Suprapubic skin (tissue), 4 donors: ENCODE measurements around the gene FRY. TPM values are rescaled to one million over a fixed set of nuclear protein-coding genes. Genes with fewer than 3 reads are reported as not detected.

Source experiments
- DNase-seq, 2 donors: peaks; one replicate each; pipeline ENCODE4 v3.0.0-alpha.2; 2019; ENCODE audit warnings: low spot score in 2 of 2
- H3K27ac ChIP-seq: fragments of 200-600 bp; sonication (generic); one replicate; pipeline ENCODE4 v1.5.1; 2019
- H3K27me3 ChIP-seq: fragments of 200-600 bp; sonication (generic); one replicate; pipeline ENCODE4 v1.5.1; 2019
- H3K36me3 ChIP-seq: fragments of 200-600 bp; sonication (generic); one replicate; pipeline ENCODE4 v1.5.1; 2019
- H3K4me1 ChIP-seq: fragments of 200-600 bp; sonication (generic); one replicate; pipeline ENCODE4 v1.5.1; 2019
- H3K4me3 ChIP-seq: fragments of 200-600 bp; sonication (generic); one replicate; pipeline ENCODE4 v1.5.1; 2019; ENCODE audit warnings: mild to moderate bottlenecking
- H3K9me3 ChIP-seq: fragments of 200-600 bp; sonication (generic); one replicate; pipeline ENCODE4 v1.5.1; 2019
- EP300 ChIP-seq: sonication (generic); formaldehyde crosslinking; IDR thresholded peaks from one replicate; pipeline ENCODE4 v1.6.1; 2017; ENCODE audit warnings: antibody characterized with exemption
- POLR2A ChIP-seq, 2 donors: fragments of 450-650 bp; IDR thresholded peaks; one replicate each; pipeline ENCODE4 v1.6.1; 2017; ENCODE audit warnings: antibody characterized with exemption in 2 of 2, mild to moderate bottlenecking in 2 of 2, moderate library complexity in 2 of 2
- POLR2AphosphoS5 ChIP-seq, 3 donors: sonication (generic); formaldehyde crosslinking; IDR thresholded peaks; one replicate each; pipeline ENCODE4 v1.6.1; 2017; ENCODE audit warnings: antibody characterized with exemption in 3 of 3
- WGBS: methylation state at CpG from one replicate; pipeline ENCODE4 v1.1.5; 2018; 5-methylcytosine and 5-hydroxymethylcytosine counted together
- total RNA-seq, 4 donors: library from RNA; depleted of rRNA; stranded (reverse); fragments of >200 nt; gene quantifications; one replicate each; pipeline ENCODE4 v1.1.0, GENCODE V29; 2016
- TF ChIP-seq, protein P1 (sequence below), 2 donors: fragments of 200-600 bp in 1 of 2; fragments of 450-650 bp in 1 of 2; sonication (generic) in 1 of 2; IDR thresholded peaks; one replicate each; pipeline ENCODE4 v1.5.1; 2016 to 2019; ENCODE audit warnings: antibody characterized with exemption in 2 of 2, mild to moderate bottlenecking in 1 of 2, moderate library complexity in 1 of 2

Gene FRY
- total RNA-seq, 4 donors from 2014 or later: 22.5 to 39.6 (median 26.8) TPM

- WGBS: 85% methylated on average over 6 of the region's 6 CpGs
- Histone ChIP-seq H3K27me3 (no peaks in the 10 kb centered on the region), H3K36me3 (no peaks in the 10 kb centered on the region), H3K4me1 (peaks cover 15% of the 10 kb centered on the region), H3K9me3 (no peaks in the 10 kb centered on the region), H3K4me3 (no peak overlapping the region), H3K27ac (no peak overlapping the region)
- no peak for TF ChIP-seq EP300
- TF ChIP-seq POLR2AphosphoS5 (IDR thresholded peaks at IDR 0.05): no peak
- TF ChIP-seq POLR2A (IDR thresholded peaks at IDR 0.05): no peak
- TF ChIP-seq, protein P1, sequence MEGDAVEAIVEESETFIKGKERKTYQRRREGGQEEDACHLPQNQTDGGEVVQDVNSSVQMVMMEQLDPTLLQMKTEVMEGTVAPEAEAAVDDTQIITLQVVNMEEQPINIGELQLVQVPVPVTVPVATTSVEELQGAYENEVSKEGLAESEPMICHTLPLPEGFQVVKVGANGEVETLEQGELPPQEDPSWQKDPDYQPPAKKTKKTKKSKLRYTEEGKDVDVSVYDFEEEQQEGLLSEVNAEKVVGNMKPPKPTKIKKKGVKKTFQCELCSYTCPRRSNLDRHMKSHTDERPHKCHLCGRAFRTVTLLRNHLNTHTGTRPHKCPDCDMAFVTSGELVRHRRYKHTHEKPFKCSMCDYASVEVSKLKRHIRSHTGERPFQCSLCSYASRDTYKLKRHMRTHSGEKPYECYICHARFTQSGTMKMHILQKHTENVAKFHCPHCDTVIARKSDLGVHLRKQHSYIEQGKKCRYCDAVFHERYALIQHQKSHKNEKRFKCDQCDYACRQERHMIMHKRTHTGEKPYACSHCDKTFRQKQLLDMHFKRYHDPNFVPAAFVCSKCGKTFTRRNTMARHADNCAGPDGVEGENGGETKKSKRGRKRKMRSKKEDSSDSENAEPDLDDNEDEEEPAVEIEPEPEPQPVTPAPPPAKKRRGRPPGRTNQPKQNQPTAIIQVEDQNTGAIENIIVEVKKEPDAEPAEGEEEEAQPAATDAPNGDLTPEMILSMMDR (IDR thresholded peaks at IDR 0.05): no peak
- no peak for DNase-seq
These were observed 1.9 kb upstream of the FRY start for GRCh38 chr13:32029684-32030083.

DNA sequence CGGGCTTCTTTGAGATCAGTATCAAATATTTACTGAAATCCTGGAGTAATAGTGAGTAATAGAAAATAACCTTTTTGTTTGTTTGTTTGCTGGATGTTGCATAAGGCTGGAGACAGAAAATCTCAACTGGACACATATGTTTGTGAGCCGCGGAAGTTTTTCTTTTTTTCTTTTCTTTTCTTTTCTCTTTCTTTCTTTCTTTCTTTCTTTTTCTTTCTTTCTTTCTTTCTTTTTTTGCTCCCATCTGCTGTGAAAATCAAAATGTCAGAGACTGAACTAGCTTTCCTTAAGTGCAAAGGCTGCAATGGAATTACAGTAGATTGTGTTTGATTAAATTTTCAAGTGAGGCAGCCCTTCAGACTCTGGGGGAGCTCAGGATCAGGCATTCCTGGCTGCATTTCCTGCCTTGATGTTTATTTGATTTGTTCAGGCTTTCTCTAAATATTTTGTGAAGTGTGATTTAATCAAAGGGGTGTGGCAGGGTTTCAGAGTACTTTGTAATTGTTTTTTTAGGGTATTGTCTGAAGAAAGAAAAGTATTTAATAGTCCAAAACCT is 319 bp downstream of the FRY start:
- Histone ChIP-seq H3K36me3 (no peaks in the 10 kb centered on the region), H3K4me3 (peak overlapping the region; percentile 57), H3K27ac (no peak overlapping the region), H3K4me1 (peaks cover 23% of the 10 kb centered on the region), H3K9me3 (no peaks in the 10 kb centered on the region), H3K27me3 (no peaks in the 10 kb centered on the region)
- DNase-seq: no peak
- WGBS: 19% methylated on average over 3 of the region's 3 CpGs
- TF ChIP-seq, protein P1 (IDR thresholded peaks at IDR 0.05): no peak
- TF ChIP-seq POLR2A (IDR thresholded peaks at IDR 0.05): no peak
- TF ChIP-seq EP300: no peak
- no peak for TF ChIP-seq POLR2AphosphoS5 (IDR thresholded peaks at IDR 0.05)

DNA sequence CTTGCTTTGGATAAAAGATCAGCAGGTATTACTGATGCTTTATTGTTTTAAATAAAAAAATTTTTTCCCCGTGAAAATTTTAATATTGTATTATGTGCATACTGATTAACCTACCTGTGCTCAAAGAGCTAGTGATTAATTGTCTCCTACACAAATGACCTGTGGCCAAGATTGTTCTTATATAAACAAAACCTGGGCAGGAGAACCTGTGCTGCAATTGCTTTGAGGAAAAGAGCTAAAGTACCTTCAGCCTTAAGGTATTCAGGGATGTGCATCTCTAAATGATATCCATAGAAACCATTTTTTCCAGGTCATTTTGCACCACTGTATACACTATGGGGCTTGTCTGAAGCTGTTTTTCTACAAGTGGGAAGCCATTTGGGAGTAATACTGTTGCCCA is 1.2 kb downstream of the FRY start:
- Histone ChIP-seq H3K4me3 (no peak overlapping the region), H3K9me3 (no peaks in the 10 kb centered on the region), H3K4me1 (peaks cover 27% of the 10 kb centered on the region), H3K36me3 (no peaks in the 10 kb centered on the region), H3K27me3 (no peaks in the 10 kb centered on the region), H3K27ac (no peak overlapping the region)
- DNase-seq: no peak
- no peak for TF ChIP-seq POLR2A (IDR thresholded peaks at IDR 0.05)
- TF ChIP-seq, protein P1 (IDR thresholded peaks at IDR 0.05): no peak
- no peak for TF ChIP-seq EP300
- TF ChIP-seq POLR2AphosphoS5 (IDR thresholded peaks at IDR 0.05): no peak
- 43% methylated on average over 1 of the region's 1 CpG for WGBS

DNA sequence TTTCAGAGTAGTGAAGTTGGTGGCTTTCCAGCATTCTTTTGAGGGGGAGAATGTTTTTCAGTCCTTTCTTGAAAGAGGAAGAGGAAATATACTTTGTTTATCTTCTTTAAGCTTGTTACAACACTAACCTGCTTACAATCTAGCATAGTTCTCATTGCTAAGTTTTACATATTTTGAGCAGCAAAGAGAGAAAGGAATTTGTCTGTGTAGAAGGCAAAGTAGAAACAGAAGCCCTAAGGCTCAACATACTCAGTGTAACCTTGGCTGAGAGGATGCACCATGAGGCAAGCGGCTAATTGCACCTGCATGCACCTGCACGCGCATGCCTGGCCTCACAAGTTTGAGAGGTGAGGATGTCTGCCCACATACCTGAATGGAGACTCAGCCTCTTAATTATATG is 2.2 kb downstream of the FRY start:
- Histone ChIP-seq H3K27ac (no peak overlapping the region), H3K4me1 (peaks cover 27% of the 10 kb centered on the region), H3K4me3 (no peak overlapping the region), H3K9me3 (no peaks in the 10 kb centered on the region), H3K27me3 (no peaks in the 10 kb centered on the region), H3K36me3 (no peaks in the 10 kb centered on the region)
- DNase-seq: no peak
- TF ChIP-seq, protein P1 (IDR thresholded peaks at IDR 0.05): no peak
- TF ChIP-seq EP300 (no peak), POLR2AphosphoS5 (IDR thresholded peaks at IDR 0.05) (peak in 1 of 3 donors; percentile 12), POLR2A (IDR thresholded peaks at IDR 0.05) (no peak)
- 66% methylated on average over 3 of the region's 3 CpGs for WGBS

DNA sequence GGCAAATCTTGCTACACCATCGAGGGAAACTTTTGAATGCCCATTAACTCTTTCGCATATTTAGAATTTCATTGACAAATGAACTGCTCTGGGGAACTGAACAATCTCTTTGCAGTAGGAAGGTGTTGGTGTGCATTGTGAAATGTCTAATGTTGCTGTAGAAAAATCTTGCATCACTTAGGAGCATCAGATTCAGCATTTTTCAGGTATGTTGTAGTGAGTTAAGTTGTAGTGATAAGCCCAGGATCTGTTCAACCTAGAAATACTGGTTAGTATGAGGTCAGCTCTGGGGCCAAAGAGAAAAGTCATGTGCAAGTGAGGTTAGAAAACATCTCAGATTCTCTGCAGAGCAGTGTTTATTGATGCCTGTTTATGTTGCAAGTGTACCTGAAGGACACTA is 4.1 kb downstream of the FRY start:
- H3K4me3 ChIP-seq: no peak overlapping the region
- no peak overlapping the region for H3K27ac ChIP-seq
- 94% methylated on average over 2 of the region's 2 CpGs for WGBS
- no peaks in the 10 kb centered on the region for H3K9me3 ChIP-seq
- no peak for DNase-seq
- H3K4me1 ChIP-seq: peaks cover 24% of the 10 kb centered on the region
- no peak for TF ChIP-seq POLR2AphosphoS5 (IDR thresholded peaks at IDR 0.05)
- TF ChIP-seq, protein P1 (IDR thresholded peaks at IDR 0.05): no peak
- TF ChIP-seq EP300: no peak
- no peak for TF ChIP-seq POLR2A (IDR thresholded peaks at IDR 0.05)
- H3K36me3 ChIP-seq: no peaks in the 10 kb centered on the region
- no peaks in the 10 kb centered on the region for H3K27me3 ChIP-seq
